ENCODE results near the gene ACOT2. TPM values are rescaled to one million over a fixed set of nuclear protein-coding genes. Genes with fewer than 3 reads are reported as not detected.
"Not testable (repeated sequence)": the region's sequence is repeated elsewhere in the genome, so short reads cannot be mapped to it uniquely, and the experiment has no call there.

Gene ACOT2
- polyA plus RNA-seq (ENCODE audit: insufficient read length), result 27.3 TPM

- peak; percentile 92 for DNase-seq
Observed at GRCh38 chr14:73569185-73569958, at the start of gene ACOT2. Gene ACOT2 (plus strand): TSS chr14:73569213. CDS start chr14:73569241, 28 bp downstream.

- no peak for DNase-seq
Observed at GRCh38 chr14:73521229-73521628, 47.8 kb upstream of the ACOT2 start.

- DNase-seq, result no peak
Observed at GRCh38 chr14:73524493-73524892, 44.5 kb upstream of the ACOT2 start.

DNA sequence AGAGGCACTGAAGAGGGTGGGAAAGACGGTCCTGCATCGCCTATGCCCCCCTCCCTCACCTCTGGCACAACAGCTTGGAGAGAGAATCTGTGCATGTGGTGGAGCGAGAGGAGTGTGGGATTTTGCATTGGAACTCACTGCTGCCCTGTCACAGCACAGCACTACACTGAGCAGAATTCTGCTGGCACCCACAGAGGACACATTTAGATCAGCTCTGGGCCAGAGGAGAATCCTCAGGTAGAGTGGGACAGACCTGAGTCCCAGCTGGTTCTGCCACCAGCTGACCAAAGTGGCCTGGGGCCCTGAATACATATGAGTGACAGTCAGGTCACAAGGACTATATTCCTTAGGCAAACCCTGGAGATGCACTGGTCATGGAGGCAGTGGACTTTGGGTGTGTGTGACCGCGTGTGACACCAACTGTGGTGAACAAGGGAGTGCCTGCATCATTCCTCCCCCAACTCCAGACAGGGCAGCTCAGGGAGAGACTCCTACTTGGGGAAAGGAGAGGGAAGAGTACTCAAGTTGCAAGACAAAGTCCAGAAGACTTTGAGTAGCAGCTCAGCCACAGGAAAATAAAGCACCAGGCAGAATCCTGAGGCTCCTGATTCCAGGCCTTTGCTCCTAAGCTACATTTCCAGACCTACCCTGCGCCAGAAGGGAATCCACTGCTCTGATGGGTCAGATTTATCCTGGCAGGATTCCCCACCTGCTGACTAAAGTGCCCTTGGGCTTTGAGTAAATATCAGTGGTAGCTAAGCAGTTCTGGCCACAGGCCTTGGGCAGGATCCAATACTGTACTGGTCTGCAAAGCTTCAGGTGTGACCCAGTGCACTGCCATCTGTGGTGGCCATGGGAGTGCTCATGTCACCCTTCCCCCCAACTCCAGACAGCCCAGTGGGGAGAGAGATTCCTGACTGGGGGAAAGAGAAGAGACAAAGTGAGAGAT, 42.7 kb upstream of the ACOT2 start:
- no peak for DNase-seq

DNA sequence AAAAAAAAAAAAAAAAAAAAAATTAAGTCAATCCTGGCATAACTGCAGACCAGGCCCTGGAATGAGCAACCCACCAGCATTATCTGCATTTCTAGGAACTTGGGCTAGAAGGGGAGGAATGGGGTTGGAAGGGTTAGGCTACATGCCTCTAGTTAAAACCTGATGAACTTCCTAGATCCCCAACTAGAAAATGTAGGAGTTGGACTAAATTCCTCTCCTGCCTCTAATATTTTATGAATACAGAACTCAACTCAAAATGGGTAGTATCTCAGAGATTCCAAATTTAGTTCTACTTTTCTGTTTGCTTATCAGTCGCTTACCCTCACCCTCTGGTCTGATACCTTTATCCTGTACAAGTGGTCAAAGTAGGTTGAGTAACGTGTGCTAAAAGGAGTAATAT, 39.7 kb upstream of the ACOT2 start:
- not testable (repeated sequence) for DNase-seq

GRCh38 chr14:73531971-73532370, 37.0 kb upstream of the ACOT2 start:
- not testable (repeated sequence) for DNase-seq

DNA sequence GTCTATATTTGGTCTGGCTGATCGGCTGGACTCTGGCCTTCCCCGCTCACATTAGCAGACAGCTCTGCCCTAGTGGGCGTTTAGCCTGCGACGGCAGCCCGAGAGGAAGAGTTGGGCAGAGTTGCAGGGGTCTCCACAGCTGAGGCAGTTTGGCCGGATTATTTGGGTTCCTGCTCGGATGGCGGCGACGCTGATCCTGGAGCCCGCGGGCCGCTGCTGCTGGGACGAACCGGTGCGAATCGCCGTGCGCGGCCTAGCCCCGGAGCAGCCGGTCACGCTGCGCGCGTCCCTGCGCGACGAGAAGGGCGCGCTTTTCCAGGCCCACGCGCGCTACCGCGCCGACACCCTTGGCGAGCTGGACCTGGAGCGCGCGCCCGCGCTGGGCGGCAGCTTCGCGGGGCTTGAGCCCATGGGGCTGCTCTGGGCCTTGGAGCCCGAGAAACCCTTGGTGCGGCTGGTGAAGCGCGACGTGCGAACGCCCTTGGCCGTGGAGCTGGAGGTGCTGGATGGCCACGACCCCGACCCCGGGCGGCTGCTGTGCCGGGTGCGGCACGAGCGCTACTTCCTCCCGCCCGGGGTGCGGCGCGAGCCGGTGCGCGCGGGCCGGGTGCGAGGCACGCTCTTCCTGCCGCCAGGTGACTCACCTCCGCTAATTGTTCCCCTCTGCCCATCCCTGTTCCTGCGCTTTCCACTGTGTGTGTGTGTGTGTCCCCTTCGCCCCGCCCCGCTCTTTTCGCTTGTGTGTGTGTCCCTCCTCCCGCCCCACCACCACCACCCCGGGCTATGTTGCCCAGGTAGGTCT, 31.6 kb upstream of the ACOT2 start:
- DNase-seq, result peak; percentile 32

- not testable (repeated sequence) for DNase-seq
Observed at GRCh38 chr14:73539017-73539416, 30.0 kb upstream of the ACOT2 start.

DNA sequence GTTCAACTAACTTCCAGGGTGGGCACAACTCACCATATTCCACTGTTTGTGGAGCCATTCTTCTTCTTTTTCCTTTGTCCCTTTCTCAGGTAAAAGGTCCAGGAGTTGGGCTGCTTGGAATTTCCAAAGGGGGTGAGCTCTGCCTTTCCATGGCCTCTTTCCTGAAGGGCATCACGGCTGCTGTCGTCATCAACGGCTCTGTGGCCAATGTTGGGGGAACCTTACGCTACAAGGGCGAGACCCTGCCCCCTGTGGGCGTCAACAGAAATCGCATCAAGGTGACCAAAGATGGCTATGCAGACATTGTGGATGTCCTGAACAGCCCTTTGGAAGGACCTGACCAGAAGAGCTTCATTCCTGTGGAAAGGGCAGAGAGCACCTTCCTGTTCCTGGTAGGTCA, 26.1 kb upstream of the ACOT2 start:
- DNase-seq, result not testable (repeated sequence)

GRCh38 chr14:73545353-73545752, 23.7 kb upstream of the ACOT2 start:
- not testable (repeated sequence) for DNase-seq

DNA sequence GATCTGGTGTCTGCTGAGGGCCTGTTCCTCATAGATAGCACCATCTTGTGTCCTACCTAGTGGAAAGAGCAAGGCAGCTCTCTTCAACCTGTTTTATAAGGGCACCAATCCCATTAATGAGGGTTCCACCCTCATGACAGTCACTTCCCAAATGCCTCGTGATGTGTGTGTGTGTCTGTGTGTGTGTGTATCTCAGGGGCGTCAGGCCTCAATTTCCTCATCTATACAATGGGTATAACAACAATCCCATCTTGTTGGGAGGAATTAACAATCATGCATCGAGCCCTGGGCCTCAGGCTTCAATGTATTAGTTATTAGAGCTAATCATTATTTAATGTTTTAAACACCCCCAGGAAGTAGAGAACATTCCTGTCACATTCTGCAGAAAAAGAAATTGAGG, 19.9 kb upstream of the ACOT2 start:
- not testable (repeated sequence) for DNase-seq

DNA sequence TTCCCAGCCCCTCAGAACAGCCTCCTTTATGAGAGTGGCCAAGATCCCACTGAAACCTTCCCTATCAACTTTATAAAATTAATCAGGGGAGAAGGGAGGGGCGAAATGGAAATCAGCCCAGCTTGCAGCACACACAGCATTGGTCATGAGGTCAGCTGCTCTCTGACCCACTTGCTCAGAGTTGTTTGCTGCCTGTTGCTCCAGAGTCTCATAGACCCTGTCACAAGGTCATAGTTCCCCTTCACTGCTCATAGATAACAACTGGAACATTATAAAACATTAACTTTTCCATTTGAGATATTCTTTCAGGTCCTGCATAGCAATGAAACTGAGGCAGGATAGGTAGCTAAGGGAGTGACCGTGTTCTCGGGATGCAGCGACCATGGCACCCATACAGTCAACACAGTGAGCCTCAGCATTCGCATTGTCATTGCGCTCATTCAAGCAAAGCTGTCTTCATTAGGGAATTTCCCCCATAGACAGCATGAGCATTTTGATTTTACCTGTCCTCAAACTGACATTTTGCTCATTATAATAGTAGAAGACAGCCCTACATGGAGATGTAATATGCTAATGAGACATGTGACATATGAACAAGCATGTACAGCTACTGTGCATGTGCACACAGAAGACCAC, 19.0 kb upstream of the ACOT2 start:
- not testable (repeated sequence) for DNase-seq

GRCh38 chr14:73553845-73554244, 15.2 kb upstream of the ACOT2 start:
- DNase-seq, result no peak

DNA sequence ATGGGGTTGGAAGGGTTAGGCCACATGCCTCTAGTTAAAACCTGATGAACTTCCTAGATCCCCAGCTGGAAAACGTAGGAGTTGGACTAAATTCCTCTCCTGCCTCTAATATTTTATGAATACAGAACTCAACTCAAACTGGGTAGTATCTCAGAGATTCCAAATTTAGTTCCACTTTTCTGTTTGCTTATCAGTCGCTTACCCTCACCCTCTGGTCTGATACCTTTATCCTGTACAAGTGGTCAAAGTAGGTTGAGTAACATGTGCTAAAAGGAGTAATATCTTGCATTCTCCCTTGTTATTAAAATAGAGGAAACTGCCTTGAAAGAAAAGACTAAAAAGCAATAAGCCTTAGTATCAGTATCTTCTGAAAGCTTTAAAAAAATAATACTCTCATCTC, 11.8 kb upstream of the ACOT2 start:
- not testable (repeated sequence) for DNase-seq

DNA sequence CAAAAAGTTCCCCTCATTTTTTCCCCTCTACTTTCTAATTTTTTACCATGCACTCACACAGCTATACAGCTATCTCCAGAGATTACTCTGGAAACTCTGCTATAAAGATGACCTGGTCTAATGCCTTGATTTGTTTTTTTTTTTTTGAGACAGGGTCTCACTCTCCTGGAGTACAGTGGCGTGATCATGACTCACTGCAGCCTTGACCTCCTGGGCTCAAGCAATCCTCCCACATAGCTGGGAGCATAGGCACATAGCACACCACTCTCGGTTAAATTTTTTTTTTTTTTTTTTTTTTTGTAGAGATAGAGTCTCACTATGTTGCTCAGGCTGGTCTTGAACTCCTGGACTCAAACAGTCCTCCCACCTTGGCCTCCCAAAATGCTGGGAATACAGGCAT, 10.8 kb upstream of the ACOT2 start:
- DNase-seq, result not testable (repeated sequence)

DNA sequence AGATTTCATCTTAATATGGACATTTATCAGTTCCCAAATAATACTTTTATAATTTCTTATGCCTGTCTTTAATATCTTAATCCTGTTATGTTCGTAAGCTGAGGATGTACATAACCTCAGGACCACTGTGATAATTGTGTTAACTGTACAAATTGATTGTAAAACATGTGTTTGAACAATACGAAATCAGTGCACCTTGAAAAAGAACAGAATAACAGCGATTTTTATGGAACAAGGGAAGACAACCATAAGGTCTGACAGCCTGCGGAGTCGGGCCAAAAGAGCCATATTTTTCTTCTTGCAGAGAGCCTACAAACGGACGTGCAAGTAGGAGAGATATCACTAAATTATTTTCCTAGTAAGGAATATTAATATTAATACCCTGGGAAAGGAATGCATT, 6.8 kb upstream of the ACOT2 start:
- not testable (repeated sequence) for DNase-seq

GRCh38 chr14:73562696-73563095, 6.3 kb upstream of the ACOT2 start:
- not testable (repeated sequence) for DNase-seq

GRCh38 chr14:73566431-73566830, 2.6 kb upstream of the ACOT2 start:
- not testable (repeated sequence) for DNase-seq

GRCh38 chr14:73566935-73567334, 2.1 kb upstream of the ACOT2 start:
- DNase-seq, result not testable (repeated sequence)

DNA sequence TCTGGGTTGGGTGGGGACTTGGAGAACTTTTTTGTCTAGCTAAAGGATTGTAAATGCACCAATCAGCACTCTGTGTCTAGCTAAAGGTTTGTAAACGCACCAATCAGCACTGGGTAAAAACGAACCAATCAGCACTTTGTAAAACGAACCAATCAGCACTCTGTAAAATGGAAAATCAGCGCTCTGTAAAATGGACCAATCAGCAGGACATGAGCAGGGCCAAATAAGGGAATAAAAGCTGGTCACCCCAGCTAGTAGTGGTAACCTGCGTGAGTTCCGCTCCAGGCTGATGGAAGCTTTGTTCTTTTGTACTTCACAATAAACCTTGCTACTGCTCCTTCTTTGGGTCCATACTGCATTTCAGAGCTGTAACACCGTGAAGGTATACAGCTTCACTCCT, 1.7 kb upstream of the ACOT2 start:
- no peak for DNase-seq

DNA sequence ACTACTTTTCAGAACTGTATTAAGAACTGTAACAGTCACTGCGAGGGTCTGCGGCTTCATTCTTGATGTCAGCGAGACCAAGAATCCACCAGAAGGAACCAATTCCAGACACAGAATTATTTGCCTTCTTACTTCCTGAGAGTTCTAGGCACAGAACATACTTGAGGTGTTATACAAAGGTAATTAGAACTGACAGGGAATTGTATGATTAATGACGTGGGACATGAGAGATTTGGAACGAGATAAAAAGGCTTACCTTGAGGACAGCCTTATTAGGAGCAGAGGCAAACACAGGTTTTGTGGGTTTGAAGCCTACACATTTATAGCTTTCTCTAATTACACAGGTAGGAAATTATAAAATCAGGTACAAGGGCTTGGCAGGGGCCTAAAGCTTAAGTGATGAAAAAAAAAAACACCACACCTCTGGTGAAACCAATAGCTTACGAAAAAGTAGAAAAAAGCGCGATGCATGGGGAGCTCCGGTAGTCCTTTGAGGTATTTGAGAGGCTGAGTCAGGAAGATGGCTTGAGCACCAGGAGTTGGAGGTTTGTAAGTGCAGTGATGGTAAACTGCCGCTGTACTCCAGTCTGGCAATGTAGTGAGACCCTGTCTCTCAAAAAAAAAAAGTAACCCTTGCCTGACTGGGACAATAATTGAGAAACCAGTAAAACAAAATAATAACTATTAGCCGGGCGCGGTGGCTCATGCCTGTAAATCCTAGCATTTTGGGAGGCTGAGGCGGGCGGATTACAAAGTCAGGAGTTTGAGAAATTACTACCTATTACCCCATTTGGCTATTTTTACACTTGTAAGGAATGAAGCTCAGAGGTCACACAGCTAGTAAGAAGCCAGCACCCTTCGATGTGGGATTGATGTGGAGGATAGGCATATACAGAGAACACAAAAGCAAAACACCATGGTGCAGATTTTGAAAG, 795 bp upstream of the ACOT2 start:
- DNase-seq, result peak; percentile 26
